GM21737 (cell line): Measurements from ENCODE around the gene SORCS1.

Experiments
- ATAC-seq: cut with Tn5 transposase; IDR thresholded peaks from one replicate; pipeline ENCODE4 v1.9.1; 2021; ENCODE audit warnings: mild to moderate bottlenecking, moderate library complexity; ENCODE audit not compliant: unreplicated experiment

The SORCS1 gene

GRCh38 chr10:106696239-106696638 lies 468.3 kb downstream of the SORCS1 start:
- ATAC-seq: no peak

- ATAC-seq: no peak
Measured at GRCh38 chr10:106694696-106695095, 469.8 kb downstream of the SORCS1 start.

- ATAC-seq: no peak
Measured at GRCh38 chr10:106682175-106682574, 482.3 kb downstream of the SORCS1 start.

- ATAC-seq: no peak
Measured at GRCh38 chr10:106680061-106680460, 484.4 kb downstream of the SORCS1 start.

- no peak for ATAC-seq
Measured at GRCh38 chr10:106679314-106679713, 485.2 kb downstream of the SORCS1 start.

- no peak for ATAC-seq
Measured at GRCh38 chr10:106672517-106673175, 491.9 kb downstream of the SORCS1 start.

- ATAC-seq: no peak
Measured at GRCh38 chr10:106661767-106662140, 502.8 kb downstream of the SORCS1 start.

- no peak for ATAC-seq
Measured at GRCh38 chr10:106661133-106661766, 503.3 kb downstream of the SORCS1 start.

- ATAC-seq: no peak
Measured at GRCh38 chr10:106660550-106660949, 504.0 kb downstream of the SORCS1 start.

GRCh38 chr10:106655636-106656035 lies 508.9 kb downstream of the SORCS1 start:
- ATAC-seq: no peak

GRCh38 chr10:106655165-106655564 lies 509.3 kb downstream of the SORCS1 start:
- no peak for ATAC-seq

- no peak for ATAC-seq
Measured at GRCh38 chr10:106652279-106652678, 512.2 kb downstream of the SORCS1 start.

- no peak for ATAC-seq
Measured at GRCh38 chr10:106648534-106649481, 515.7 kb downstream of the SORCS1 start.

- ATAC-seq: no peak
Measured at GRCh38 chr10:106643473-106643872, 521.0 kb downstream of the SORCS1 start.

- no peak for ATAC-seq
Measured at GRCh38 chr10:106637873-106638272, 526.6 kb downstream of the SORCS1 start.

GRCh38 chr10:106636766-106637491 lies 527.6 kb downstream of the SORCS1 start:
- ATAC-seq: no peak

GRCh38 chr10:106635947-106636346 lies 528.6 kb downstream of the SORCS1 start:
- ATAC-seq: no peak

GRCh38 chr10:106631016-106631702 lies 533.3 kb downstream of the SORCS1 start:
- ATAC-seq: no peak

- no peak for ATAC-seq
Measured at GRCh38 chr10:106626371-106626770, 538.1 kb downstream of the SORCS1 start.

GRCh38 chr10:106625751-106626150 lies 538.8 kb downstream of the SORCS1 start:
- no peak for ATAC-seq
